PFSK-1 (cell line): ENCODE results near the gene C1QBP.

Experiments
- FOXP2 ChIP-seq: optimal IDR thresholded peaks from 2 replicates; pipeline ENCODE3; 2011; ENCODE audit warnings: borderline replicate concordance, control low read depth, inconsistent platforms; ENCODE audit not compliant: insufficient read depth; ENCODE audit errors: extremely low read length, extremely low read depth
- POLR2AphosphoS5 ChIP-seq: IDR thresholded peaks from 2 replicates; pipeline ENCODE4 v1.6.1; 2012; ENCODE audit warnings: low read depth, mild to moderate bottlenecking, control low read depth, low read length, moderate library complexity
- REST ChIP-seq, 2 experiments: IDR thresholded peaks; 2 replicates each; pipeline versions ENCODE4 v1.6.1 to v1.8.0; 2011 to 2012; ENCODE audit warnings: low read depth in 2 of 2, low read length in 2 of 2, control low read depth in 1 of 2, inconsistent platforms in 1 of 2, mild to moderate bottlenecking in 1 of 2, moderate library complexity in 1 of 2; ENCODE audit not compliant: insufficient read depth in 1 of 2
- SIN3A ChIP-seq: IDR thresholded peaks from 2 replicates; pipeline ENCODE4 v1.6.1; 2012; ENCODE audit warnings: mild to moderate bottlenecking, low read length, moderate library complexity, borderline replicate concordance; ENCODE audit not compliant: insufficient read depth
- TAF1 ChIP-seq: IDR thresholded peaks from 2 replicates; pipeline ENCODE4 v1.6.1; 2012; ENCODE audit warnings: low read length, control low read depth, borderline replicate concordance; ENCODE audit not compliant: insufficient read depth

Gene C1QBP

DNA sequence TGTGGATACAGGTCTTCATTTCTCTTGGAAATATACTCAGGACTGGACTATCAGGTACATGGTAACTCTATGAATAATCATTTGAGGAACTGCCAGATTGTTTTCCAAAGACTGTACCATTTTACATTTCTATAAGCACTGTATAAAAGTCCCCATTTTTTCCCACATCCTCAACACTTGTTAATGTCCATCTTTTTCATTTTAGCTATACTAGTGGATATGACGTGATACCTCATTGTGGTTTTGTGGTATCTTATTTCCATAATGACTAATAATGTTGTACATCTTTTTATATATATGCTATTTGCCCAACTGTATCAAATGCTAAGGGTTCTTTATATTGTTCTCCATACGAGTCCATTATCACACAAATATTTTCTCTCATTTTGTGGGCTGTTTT lies 42.3 kb downstream of the C1QBP start:
- no peak for TF ChIP-seq POLR2AphosphoS5
- TF ChIP-seq FOXP2 = no peak
- TF ChIP-seq TAF1 = no peak
- no peak for TF ChIP-seq SIN3A
- TF ChIP-seq REST (IDR thresholded peaks at IDR 0.05; ENCODE audit: insufficient read depth in 1 of 2, low read depth in 2 of 2, low read length in 2 of 2) = no peak

DNA sequence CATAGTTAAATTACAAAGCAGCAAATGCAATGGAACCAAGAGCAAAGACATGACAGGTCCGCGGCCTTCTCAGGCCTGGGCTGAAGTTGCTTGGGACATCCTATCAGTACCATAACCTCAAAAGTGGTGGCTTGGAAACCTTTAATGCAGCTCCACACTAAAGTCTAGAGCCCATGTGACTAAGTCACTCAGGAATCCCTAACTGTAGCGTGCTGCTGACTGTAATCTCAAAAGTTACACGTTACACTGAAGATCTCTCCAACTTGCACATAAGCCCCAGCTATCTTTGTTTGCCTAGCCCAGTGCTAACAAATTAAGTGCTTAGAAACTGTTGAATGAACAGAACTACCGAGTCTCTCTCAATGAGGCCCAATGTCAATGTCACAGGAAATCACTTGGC lies 47.3 kb downstream of the C1QBP start:
- TF ChIP-seq SIN3A (no peak), TAF1 (no peak), POLR2AphosphoS5 (no peak; the same call in 1 of the 2 replicates), REST (IDR thresholded peaks at IDR 0.05; ENCODE audit: insufficient read depth in 1 of 2, low read depth in 2 of 2, low read length in 2 of 2) (no peak), FOXP2 (no peak)
